ENCODE measurements around the gene MRFAP1L1. TPM values are rescaled to one million over a fixed set of nuclear protein-coding genes. Genes with fewer than 3 reads are reported as not detected.

Gene MRFAP1L1
- total and polyA plus RNA-seq, 9 of the 15 experiments (the other 6 are each of a cell fraction or from before 2014, with no cell fraction given): 37.6 to 111 (median 83.8) TPM

DNA sequence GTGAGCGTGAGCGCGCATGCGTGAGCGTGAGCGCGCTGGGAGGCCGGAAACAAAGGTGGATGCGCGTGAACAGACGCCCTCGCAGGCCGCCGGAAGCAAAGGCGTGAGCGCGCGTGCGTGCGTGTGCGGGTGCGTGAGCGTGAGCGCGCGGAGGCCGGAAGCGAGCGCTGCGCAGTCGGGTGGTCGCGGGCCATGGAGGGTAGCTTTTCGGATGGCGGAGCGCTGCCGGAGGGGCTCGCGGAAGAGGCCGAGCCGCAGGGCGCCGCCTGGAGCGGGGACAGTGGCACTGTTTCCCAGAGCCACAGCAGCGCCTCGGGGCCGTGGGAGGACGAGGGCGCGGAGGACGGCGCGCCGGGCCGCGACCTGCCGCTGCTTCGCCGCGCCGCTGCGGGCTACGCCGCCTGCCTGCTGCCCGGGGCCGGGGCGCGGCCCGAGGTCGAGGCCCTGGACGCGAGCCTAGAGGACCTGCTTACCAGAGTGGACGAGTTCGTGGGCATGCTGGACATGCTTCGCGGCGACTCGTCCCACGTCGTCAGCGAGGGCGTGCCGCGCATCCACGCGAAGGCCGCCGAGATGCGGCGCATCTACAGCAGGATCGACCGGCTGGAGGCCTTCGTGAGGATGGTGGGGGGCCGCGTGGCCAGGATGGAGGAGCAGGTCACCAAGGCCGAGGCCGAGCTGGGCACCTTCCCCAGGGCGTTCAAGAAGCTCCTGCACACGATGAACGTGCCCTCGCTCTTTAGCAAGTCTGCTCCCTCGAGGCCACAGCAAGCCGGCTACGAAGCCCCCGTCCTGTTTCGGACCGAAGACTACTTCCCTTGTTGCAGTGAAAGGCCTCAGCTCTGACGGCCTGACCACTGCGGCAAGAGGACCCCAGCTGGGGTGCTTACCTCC, 6.6 kb upstream of the MRFAP1L1 start, which contains the start of gene BLOC1S4 (continued):
- TF ChIP-seq, protein P1, sequence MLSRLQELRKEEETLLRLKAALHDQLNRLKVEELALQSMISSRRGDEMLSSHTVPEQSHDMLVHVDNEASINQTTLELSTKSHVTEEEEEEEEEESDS (CRISPR knock-in tag; IDR thresholded peaks at IDR 0.05): no peak
- TF ChIP-seq, protein P2, sequence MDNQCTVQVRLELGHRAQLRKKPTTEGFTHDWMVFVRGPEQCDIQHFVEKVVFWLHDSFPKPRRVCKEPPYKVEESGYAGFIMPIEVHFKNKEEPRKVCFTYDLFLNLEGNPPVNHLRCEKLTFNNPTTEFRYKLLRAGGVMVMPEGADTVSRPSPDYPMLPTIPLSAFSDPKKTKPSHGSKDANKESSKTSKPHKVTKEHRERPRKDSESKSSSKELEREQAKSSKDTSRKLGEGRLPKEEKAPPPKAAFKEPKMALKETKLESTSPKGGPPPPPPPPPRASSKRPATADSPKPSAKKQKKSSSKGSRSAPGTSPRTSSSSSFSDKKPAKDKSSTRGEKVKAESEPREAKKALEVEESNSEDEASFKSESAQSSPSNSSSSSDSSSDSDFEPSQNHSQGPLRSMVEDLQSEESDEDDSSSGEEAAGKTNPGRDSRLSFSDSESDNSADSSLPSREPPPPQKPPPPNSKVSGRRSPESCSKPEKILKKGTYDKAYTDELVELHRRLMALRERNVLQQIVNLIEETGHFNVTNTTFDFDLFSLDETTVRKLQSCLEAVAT (IDR thresholded peaks at IDR 0.05): peak in 1 of 2 experiments; percentile 22; a peak in 1 of 4 replicates
- TF ChIP-seq SNRNP70 (optimal IDR thresholded peaks at IDR 0.05; ENCODE audit: low read depth, low read length): no peak
- TF ChIP-seq, protein P3, sequence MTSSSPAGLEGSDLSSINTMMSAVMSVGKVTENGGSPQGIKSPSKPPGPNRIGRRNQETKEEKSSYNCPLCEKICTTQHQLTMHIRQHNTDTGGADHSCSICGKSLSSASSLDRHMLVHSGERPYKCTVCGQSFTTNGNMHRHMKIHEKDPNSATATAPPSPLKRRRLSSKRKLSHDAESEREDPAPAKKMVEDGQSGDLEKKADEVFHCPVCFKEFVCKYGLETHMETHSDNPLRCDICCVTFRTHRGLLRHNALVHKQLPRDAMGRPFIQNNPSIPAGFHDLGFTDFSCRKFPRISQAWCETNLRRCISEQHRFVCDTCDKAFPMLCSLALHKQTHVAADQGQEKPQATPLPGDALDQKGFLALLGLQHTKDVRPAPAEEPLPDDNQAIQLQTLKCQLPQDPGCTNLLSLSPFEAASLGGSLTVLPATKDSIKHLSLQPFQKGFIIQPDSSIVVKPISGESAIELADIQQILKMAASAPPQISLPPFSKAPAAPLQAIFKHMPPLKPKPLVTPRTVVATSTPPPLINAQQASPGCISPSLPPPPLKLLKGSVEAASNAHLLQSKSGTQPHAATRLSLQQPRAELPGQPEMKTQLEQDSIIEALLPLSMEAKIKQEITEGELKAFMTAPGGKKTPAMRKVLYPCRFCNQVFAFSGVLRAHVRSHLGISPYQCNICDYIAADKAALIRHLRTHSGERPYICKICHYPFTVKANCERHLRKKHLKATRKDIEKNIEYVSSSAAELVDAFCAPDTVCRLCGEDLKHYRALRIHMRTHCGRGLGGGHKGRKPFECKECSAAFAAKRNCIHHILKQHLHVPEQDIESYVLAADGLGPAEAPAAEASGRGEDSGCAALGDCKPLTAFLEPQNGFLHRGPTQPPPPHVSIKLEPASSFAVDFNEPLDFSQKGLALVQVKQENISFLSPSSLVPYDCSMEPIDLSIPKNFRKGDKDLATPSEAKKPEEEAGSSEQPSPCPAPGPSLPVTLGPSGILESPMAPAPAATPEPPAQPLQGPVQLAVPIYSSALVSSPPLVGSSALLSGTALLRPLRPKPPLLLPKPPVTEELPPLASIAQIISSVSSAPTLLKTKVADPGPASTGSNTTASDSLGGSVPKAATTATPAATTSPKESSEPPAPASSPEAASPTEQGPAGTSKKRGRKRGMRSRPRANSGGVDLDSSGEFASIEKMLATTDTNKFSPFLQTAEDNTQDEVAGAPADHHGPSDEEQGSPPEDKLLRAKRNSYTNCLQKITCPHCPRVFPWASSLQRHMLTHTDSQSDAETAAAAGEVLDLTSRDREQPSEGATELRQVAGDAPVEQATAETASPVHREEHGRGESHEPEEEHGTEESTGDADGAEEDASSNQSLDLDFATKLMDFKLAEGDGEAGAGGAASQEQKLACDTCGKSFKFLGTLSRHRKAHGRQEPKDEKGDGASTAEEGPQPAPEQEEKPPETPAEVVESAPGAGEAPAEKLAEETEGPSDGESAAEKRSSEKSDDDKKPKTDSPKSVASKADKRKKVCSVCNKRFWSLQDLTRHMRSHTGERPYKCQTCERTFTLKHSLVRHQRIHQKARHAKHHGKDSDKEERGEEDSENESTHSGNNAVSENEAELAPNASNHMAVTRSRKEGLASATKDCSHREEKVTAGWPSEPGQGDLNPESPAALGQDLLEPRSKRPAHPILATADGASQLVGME (CRISPR knock-in tag; IDR thresholded peaks at IDR 0.05): peak; percentile 14; the same call in 1 of the 2 replicates
- no peak for TF ChIP-seq ZNF696 (CRISPR knock-in tag; conservative IDR thresholded peaks at IDR 0.05)
- TF ChIP-seq ZNF77 (CRISPR knock-in tag; IDR thresholded peaks at IDR 0.05): no peak
- TF ChIP-seq ZNF239 (CRISPR knock-in tag; IDR thresholded peaks at IDR 0.05): no peak
- TF ChIP-seq, protein P4, sequence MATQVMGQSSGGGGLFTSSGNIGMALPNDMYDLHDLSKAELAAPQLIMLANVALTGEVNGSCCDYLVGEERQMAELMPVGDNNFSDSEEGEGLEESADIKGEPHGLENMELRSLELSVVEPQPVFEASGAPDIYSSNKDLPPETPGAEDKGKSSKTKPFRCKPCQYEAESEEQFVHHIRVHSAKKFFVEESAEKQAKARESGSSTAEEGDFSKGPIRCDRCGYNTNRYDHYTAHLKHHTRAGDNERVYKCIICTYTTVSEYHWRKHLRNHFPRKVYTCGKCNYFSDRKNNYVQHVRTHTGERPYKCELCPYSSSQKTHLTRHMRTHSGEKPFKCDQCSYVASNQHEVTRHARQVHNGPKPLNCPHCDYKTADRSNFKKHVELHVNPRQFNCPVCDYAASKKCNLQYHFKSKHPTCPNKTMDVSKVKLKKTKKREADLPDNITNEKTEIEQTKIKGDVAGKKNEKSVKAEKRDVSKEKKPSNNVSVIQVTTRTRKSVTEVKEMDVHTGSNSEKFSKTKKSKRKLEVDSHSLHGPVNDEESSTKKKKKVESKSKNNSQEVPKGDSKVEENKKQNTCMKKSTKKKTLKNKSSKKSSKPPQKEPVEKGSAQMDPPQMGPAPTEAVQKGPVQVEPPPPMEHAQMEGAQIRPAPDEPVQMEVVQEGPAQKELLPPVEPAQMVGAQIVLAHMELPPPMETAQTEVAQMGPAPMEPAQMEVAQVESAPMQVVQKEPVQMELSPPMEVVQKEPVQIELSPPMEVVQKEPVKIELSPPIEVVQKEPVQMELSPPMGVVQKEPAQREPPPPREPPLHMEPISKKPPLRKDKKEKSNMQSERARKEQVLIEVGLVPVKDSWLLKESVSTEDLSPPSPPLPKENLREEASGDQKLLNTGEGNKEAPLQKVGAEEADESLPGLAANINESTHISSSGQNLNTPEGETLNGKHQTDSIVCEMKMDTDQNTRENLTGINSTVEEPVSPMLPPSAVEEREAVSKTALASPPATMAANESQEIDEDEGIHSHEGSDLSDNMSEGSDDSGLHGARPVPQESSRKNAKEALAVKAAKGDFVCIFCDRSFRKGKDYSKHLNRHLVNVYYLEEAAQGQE (IDR thresholded peaks at IDR 0.05; ENCODE audit: borderline replicate concordance): no peak; the same call in 1 of the 2 replicates
- TF ChIP-seq, protein P4 (CRISPR knock-in tag; IDR thresholded peaks at IDR 0.05; ENCODE audit: low read depth): peak; percentile 85; the same call in 1 of the 2 replicates
